ENCODE results near the gene JPH4.
"Not testable (repeated sequence)": the region's sequence is repeated elsewhere in the genome, so short reads cannot be mapped to it uniquely, and the experiment has no call there.

The JPH4 gene

GRCh38 chr14:23609001-23609400 lies 30.4 kb upstream of the JPH4 start:
- no peak for DNase-seq (ENCODE audit: low spot score)

DNA sequence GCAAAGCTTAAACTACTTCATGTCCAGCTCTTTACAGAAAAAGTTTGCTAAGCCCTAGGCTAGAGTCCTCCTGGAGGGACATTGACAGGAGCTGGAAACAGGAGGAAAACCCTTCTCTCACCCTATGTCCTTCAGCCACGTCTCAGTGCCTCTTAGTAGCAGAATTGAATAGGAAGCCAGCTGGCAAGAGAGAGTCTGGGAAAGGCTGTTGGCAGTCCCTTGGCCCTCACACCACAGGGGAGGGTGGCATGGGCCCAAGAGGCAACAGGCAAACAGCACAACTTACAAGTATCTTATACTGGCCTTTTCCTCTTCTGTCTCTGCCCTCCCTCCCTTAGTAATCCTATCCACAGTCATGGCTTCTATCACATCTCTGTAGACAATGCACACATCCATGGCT lies 29.9 kb upstream of the JPH4 start:
- no peak for DNase-seq (ENCODE audit: low spot score)

DNA sequence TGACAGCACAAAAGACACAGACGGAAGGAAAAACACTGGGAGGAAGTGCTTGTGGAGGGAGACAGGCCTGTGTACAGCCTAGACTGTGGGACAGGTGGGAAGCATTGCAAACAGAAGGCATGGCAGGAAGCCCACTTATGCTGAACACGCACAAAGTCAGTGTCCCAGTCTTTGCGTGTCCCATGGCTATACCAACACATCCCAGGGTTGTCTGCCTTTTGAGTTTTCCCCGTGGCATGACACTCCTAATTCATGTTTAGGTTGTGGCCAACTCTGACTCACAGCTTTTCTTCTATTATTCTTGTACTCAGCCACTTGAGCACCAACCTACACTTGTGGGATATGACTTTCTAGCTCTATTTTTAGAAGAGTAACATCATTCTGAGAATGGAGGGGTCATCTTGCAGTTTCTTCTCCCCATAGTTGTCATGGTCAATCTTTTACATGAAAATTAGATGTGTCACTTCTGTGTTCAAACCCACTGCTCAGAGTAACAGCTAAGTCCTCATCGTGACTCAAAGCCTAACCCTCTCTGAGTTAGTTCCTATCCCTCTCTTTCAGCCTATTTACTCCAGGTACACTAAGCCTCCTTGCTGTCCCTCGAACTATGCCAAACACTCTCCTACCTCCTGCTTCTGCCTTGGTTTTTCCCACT lies 27.5 kb upstream of the JPH4 start:
- DNase-seq (ENCODE audit: low spot score) = no peak

- DNase-seq (ENCODE audit: low spot score) = no peak
Observed at GRCh38 chr14:23604675-23605170, 26.1 kb upstream of the JPH4 start.

DNA sequence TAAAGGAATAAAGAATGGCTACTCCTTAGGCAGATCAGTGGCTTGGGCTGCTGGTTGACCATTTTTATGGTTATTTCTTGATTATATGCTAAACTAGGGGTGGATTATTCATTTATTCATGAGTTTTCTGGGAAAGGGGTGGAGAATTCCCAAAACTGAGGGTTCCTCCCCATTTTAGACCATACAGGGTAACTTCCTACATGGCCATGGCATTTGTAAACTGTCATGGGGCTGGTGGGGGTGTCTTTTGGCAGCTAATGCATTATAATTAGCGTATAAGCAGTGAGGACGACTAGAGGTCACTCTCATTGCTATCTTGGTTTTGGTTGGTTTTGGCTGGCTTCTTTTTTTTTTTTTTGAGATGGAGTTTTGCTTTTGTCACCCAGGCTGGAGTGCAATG lies 25.6 kb upstream of the JPH4 start:
- DNase-seq (ENCODE audit: low spot score) = no peak

DNA sequence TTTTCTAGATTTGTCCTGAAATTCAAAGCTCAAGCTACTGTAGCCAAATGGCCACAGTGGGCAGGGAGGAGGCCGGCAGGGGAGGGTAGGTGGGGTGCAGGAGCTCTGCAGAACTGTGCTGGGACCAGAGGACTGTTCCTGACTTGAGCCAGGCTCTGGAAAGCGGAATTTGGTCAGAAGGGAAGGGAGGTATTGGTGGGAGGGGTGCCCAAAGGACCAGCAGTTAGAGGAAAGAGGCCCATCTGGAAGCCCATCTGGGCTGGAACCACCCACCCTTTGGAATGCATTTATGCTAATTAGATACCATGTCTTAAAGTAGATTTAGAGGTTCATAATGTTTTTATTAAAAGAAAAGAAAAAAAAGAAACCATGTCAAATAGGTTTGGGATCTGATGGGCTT lies 24.5 kb upstream of the JPH4 start:
- no peak for DNase-seq (ENCODE audit: low spot score)

DNA sequence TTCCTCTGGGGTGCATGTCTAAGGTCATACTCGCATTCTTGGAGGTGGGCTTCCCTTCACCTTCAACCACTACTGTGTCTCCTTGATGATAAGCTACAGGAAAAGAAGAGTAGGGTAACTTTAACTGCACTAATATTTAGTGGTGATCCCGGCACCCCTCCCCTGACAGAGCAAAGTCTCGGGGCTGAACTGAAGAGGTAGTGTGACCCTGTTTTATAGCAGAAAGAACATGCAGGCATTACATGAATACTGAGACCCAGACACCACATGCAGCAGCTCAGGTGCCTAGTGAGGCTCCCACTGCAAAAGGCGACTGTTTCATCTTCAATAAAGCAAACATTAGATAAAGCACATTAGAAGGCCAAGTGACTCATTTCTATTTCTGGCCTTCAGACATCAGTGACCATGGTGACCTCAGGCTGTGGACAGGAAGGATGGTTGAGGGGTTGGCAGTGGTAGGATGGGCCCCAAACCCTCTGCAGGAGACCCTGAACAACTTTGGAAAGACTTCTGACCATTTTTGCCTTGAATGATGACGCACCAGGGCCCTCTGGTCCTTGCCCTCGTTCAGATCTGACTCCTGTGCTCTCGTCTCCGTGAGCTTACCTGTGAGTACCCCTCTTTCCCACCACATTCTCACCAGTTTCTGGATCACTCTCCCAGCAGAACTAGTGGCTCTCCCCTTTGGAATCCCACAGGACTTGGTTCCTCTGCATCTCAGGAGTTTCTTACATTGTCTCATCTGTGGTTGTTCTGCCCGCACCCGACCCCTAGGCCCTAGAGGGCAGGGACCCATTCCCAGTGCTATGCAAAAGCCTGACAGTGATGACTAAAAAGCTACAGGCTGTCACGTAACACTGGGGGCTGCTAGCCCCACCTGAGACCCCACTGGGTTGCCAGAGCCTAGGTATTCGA lies 23.8 kb upstream of the JPH4 start:
- no peak for DNase-seq (ENCODE audit: low spot score)

GRCh38 chr14:23601845-23602180 lies 23.2 kb upstream of the JPH4 start:
- DNase-seq (ENCODE audit: low spot score) = no peak

DNA sequence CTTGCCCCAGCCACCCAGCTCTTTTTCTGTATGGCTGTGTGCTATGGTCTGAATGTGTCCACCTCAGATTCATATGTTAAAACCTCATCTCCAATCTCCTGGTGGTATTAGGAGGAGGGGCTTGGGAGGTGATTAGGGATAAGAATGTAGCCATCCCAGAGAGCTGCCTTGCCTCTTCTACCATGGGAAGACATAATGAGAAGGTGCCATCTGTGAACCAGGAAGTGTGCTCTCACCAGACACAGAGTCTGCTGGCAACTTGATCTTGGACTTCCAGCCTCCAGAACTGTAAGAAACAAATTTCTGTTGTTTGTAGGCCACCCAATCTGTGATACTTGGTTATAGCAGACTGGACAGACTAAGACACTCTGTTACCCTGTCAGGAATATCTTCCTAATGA lies 22.8 kb upstream of the JPH4 start:
- no peak for DNase-seq (ENCODE audit: low spot score)

DNA sequence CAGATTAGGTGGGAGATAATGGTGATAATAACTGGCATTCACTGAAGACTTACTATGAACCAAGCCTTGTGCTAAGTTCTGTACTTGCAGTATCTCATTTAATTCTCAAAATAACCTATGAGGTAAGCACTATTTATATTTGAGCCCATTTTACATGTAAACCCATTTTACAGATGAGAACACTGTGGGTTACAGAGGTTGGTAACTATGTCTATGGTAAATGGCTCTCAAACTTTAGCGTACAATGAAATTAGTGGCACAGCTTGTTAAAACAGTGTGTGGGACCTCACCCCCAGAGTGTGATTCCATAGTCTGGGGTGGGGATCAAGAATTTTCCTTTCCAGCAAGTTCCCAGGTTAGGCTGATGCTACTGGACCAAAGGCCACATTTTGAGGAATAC lies 22.2 kb upstream of the JPH4 start:
- DNase-seq (ENCODE audit: low spot score) = no peak

GRCh38 chr14:23600322-23600707 lies 21.7 kb upstream of the JPH4 start:
- DNase-seq (ENCODE audit: low spot score) = no peak

GRCh38 chr14:23594191-23594590 lies 15.6 kb upstream of the JPH4 start:
- not testable (repeated sequence) for DNase-seq (ENCODE audit: low spot score)

DNA sequence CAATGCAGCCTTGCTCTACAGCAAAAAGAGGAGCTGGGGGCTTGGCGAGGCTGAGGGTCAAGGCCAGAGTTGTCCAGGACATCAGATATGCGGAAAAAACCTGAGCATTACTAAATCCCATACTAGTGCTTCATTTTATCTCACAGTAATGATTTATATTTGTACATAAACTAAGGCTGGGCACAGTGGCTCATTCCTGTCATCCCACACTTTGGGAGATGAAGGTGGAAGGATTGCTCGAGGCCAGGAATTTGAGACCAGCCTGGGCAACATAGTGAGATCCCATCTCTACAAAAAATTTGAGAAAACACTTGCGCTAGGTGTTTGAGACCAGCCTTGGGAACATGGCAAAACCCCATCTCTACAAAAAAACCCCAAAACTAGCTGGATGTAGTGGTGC lies 11.6 kb upstream of the JPH4 start:
- peak; percentile 1 for DNase-seq (ENCODE audit: low spot score)

DNA sequence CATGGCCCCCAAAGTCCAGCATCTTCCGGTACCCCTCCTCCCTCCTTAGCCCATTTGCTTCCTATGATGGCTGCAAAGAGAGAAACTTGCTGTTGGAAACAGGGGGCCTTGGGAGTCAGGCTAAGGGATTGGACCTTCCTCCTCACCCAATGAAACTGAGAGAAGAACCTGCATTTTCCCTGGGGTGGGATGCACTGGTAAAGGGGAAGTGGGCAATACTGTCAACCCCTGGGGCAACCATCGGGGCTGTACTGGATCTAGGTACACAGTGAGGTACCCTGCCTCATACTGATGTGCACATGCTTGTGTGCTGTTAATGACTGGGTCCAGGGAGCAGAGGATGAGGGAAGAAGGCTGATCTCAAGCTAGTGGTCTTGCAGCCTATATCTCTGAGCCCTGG lies 11.0 kb upstream of the JPH4 start:
- peak; percentile 5 for DNase-seq (ENCODE audit: low spot score)

DNA sequence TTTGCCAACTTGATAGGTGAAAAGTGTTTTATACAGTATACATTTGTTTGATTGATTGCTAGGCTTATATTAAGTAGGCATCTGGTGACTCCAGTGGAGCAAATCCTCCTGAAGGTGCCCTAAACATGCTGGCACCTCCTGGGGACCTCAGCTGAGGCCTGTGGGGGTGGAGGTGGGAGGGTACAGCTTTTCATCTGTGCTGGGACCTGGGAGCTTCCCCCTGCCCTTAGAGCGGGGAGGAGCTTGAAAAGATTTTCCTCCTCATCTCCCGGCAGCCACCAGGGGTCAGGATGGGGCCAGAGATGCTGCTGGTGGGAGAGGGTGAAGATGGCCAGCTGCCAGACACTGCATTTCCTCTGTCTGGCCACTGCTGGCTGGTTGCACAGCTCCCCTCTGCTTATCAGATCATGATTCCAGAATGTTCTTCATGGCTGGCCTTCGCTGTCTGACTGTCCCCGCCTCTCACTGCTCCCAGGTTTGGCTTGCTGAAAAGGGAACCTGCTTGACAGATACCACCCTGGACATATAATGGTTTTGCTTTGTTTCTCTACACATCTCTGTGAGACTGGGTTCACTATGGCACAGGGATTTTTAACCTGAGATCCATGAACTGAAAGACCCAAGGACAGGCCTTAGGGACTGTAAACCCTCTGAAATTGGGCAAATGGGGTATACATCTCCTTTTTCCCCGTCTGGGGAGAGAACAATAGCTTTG lies 10.5 kb upstream of the JPH4 start:
- peak; percentile 86 for DNase-seq (ENCODE audit: low spot score)

DNA sequence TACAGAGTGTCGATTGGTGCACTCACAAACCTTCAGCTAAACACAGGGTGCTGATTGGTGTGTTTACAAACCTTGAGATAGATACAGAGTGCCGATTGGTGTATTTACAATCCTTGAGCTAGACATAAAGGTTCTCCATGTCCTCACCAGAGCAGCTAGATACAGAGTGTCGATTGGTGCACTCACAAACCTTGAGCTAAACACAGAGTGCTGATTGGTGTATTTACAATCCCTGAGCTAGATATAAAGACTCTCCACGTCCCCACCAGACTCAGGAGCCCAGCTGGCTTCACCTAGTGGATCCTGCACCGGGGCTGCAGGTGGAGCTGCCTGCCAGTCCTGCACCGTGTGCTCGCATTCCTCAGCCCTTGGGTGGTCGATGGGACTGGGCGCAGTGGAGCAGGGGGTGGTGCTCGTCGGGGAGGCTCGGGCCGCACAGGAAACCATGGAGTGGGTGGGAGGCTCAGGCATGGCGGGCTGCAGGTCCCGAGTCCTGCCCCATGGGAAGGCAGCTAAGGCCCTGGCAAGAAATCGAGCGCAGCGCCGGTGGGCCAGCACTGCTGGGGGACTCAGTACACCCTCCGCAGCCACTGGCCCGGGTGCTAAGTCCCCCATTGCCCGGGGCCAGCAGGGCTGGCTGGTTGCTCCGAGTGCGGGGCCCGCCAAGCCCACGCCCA lies 6.1 kb upstream of the JPH4 start:
- DNase-seq (ENCODE audit: low spot score) = not testable (repeated sequence)

GRCh38 chr14:23583761-23584526 lies 5.4 kb upstream of the JPH4 start:
- DNase-seq (ENCODE audit: low spot score) = not testable (repeated sequence)

DNA sequence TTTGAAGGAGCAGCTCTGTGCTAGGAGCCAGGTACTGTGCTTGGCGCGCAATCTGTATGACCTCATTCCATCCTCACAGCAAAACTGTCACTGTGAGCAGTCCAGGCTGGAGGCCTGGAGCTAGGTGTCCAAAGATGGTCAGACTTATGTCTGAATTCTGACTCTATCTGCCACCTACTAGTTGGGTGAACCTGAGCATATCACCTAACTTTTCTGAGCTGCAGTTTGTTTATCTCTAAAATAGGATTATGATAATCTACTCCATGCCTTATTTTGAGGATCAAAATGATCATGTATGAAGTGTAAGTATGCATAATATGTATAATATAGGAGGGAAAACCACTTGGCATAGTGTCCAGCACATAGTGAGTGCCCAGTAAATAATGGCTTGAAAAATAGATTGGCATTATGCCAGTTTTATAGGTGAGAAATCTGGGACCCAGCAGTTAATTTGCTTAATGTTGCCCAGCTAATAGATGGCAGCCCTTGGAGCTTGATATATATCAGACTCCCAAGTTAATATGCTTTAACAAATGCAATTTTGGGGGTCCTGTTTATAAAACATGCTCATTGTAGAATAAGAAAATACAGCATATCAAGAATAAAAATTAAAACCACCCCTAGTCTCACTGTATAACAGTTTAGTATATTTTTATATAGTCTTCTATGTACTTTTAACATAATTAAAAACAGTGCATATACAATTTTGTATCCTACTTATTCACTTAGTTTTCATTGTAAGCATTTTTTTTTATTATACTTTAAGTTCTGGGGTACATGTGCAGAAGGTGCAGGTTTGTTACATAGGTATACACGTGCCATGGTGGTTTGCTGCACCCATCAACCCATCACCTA lies 4.5 kb upstream of the JPH4 start:
- no peak for DNase-seq (ENCODE audit: low spot score)

DNA sequence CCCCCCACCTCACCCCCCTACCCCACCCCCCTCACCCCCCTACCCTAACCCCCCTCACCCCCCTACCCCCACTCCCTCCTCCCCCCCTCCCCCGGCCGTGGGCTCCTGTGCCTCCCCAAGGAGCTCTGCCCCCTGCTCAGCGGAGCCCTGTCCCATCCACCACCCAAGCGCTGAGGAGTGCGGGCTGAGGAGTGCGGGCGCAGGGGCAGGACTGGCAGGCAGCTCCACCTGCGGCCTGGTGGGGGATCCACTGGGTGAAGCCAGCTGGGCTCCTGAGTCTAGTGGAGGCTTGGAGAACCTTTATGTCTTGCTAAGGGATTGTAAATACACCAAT lies 2.3 kb upstream of the JPH4 start:
- DNase-seq (ENCODE audit: low spot score) = no peak

- no peak for DNase-seq (ENCODE audit: low spot score)
Observed at GRCh38 chr14:23580152-23580926, 1.7 kb upstream of the JPH4 start.
